Measurements from ENCODE around the gene ATP23.

Gene ATP23

DNA sequence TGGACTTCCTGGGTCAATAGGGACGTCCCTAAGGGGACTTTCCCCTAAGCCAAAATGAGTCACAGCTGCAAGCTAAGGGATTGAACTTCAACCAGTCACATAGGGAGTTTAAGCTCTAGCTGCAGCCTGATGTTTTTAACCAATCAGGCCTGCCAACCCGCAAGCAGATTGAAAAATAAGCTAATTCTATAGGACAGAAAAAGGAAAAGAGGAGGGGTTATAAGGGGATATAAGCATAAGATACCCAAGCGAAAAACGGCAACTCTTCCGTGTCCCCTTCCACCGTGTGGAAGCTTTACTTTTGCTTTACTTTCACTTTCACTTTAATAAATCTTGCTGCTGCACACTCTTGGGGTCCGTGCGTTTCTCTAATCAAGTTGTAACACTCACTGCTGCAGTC lies 24.4 kb downstream of the ATP23 start:
- in situ Hi-C loops (cut with MboI; ENCODE audit: low sequenced_read_pairs) = no loop called here

DNA sequence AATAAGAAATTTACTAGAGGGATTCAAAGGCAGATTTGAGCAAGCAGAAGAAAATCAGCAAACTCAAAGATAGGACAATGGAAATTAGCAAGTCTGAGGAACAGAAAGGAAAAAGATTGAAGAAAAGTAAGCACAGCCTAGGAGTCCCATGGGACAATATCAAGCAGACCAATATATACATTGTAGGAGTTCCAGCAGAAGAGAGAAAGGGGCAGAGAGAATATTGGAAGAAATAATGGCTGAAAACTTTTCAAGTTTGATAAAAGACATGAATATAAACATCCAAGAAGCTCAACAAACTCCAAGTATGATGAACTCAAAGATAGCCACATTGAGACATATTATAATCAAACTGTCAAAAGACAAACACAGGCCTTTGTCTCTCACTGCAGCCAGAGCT lies 25.2 kb downstream of the ATP23 start:
- in situ Hi-C loops (cut with MboI; ENCODE audit: low sequenced_read_pairs) = no loop called here

DNA sequence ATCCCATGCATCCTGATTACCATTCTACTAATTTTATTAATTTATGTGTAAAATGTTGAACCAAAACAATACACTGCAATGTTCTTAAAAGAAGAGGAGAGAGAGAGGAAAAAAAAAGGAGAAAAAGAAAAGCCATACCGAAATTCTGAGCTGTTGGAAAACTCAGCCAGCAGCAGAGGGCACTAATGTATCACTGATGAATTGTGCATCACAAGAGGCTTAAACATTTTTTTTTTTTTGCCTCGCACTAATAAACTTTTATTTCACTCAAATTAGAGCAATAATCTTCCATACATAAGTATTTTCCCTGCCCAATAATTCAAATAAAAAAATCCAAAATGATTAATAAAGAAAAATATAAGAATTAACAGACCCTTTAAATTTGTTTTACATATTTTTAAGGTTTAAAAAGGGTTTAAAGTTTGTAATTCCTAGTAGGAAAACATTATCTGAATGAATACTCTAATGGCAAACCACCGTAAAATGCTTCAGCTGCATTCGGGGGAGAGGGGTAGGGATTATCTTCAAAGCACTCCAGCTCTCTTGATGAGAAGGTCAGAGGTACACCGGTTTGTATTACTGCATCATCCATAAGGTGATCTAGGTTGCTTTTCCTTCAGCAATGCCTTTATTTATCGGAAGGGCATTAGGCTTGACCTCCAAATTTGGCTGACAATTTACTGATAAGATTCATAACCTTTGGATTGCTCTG lies 41.9 kb downstream of the ATP23 start:
- in situ Hi-C loops (cut with MboI; ENCODE audit: low sequenced_read_pairs) = no loop called here

DNA sequence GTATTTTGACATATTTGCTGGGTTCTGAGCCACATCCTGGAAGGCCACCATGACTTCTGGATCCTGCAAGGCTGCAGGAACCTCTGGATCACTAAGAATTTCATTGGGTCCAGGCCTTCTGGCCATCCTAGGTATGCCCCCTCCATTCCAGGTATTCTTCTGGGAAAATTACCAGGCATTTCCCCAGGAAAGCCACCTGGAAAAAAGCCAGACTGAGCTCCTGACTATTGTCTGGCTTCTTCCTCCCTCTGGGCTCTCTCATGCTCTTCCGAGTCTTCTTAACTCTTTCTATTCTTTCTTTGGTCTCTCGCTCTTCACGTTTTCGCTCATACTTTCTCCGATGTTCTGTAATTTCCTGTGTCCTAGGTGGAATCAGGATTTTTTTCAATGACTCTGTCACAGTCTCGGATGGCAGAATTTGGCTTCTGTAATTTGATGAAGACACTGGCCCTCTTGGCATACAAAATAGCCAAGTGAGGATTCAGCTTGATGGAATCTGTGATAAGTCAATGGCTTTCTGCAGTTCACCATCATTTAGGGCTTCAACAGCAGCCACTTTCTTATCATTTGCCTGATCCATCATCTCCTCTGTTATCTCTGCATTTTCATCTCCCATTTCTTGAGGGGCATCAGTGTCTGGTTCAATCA lies 42.6 kb downstream of the ATP23 start:
- in situ Hi-C loops (cut with MboI; ENCODE audit: low sequenced_read_pairs) = no loop called here

DNA sequence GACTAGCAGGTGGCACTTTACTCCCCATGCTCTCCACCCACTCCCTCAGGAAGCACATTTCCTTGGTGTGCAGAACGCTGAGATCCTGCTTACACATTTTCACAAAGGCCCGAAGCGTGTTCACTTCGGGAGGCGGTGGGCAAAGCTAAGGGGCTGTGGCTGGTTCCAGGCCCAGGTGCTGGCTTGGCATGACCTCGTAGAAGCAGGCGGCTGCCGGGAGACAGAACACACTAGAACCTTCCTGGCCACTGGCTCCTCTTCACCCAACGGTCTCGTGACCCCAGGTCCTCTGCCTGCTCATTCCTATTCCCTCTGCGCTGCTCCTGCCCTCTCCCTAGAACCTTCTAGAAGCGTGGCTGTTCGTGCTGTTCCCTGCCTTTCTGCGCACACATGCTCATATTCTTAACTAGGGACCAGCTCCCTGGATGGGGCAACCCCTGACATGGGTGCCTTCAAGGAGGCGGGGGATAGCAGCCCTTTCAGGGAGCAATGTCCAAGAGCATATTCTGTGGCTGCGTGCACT lies 43.3 kb downstream of the ATP23 start:
- in situ Hi-C loops (cut with MboI; ENCODE audit: low sequenced_read_pairs) = no loop called here

DNA sequence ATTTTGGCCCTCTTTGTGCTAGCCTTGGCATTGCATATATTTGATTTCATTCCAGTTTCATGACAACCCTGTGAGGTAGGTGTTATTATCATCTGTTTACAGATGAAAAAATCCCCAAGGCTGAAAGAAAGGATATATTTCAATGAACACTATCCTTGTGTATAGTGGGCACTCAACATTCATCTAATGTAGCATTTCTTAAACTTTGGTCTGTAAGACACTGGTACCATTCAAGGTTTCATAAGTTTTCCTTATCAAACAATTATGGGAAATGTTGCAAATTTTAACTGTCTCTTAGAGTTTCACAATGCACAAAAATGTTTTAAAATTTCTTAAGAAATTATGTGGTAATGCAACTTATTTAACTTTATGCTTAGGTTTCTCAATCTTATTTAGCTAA lies 44.3 kb downstream of the ATP23 start:
- in situ Hi-C loops (cut with MboI; ENCODE audit: low sequenced_read_pairs) = no loop called here

DNA sequence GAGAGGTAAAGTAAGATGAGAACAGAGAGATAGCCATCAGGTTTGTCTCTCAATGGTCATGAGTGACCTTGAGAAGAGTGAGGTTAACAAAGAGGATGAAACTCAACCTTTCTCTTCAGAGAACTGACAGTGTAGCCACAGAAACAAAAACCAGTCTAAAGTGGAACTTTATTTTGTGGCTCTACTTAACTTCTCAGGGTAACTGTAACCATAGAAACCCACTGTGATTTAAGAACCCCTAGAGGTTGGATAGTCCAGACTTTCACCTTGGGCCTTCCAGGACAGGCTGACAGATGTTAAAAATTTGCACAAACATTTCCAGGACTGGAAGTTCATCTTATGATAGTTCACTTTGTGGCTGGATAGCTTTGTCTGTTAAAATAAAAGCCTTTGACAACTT lies 48.5 kb downstream of the ATP23 start:
- in situ Hi-C loops (cut with MboI; ENCODE audit: low sequenced_read_pairs) = no loop called here

DNA sequence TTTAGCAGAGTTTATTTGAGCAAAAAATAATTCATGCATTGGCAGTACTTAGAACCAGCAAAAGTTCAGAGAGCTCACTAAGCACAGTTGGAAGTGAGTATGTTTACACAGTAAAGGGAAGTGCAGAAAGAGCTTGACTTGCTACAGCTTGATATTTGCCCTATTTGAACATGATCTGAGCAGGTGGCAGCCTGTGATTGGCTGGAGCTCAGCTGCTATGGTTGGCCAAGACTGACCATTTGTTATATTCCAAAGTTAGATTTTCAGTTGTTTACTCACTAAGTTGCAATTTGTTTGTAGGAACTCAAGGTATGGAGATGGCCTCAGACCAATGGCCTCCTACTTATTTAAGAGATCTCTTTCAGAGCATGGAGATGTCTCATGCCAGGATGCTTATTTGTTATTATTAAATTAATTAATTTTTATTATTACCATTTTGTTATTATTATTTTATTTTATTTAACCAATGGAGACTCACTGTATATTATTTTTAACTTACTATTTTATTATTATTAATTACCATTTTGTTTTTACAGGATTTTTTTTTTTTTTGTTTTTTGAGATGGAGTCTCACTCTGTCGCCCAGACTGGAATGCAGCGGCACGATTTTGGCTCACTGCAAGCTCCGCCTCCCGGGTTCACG lies 49.0 kb downstream of the ATP23 start:
- in situ Hi-C loops (cut with MboI; ENCODE audit: low sequenced_read_pairs) = no loop called here

DNA sequence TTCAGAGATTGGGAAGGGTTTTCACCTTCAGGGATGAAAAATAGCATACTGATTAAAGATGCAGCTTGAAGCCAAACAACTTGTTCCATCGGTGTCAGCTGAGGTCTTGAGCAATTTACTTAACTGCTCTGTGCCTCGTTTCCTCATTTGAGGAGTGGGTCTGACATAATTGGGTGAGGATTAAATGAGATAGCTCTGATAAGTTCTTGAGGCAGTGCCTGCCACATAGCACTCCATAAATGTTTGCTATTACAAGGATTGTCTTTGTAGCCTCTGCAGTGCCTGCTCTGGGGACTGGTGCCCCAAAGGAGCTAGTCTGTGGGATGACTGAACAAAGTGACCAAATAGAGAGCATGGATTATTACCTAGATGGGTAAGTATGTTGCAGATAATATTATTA lies 50.6 kb downstream of the ATP23 start:
- in situ Hi-C loops (cut with MboI; ENCODE audit: low sequenced_read_pairs) = no loop called here

DNA sequence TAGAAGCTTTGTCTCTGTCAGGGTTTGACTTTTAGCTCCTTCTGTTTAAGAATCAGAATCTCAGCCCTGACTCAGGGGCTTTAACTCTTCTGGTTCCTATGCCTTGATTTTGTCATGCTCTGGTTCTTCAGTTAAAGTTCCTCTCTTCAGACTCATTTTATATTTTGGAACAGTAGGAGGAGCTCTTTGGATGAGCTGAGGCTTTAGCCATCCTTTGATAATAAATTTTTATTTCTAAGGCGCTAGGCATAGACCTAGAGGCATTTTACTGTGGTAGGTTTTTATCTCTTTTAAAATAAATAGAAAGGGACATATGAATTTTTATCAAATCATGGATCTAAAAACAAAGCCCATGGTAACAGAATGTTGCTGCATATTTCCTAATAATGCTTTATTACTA lies 51.7 kb downstream of the ATP23 start:
- in situ Hi-C loops (cut with MboI; ENCODE audit: low sequenced_read_pairs) = no loop called here

DNA sequence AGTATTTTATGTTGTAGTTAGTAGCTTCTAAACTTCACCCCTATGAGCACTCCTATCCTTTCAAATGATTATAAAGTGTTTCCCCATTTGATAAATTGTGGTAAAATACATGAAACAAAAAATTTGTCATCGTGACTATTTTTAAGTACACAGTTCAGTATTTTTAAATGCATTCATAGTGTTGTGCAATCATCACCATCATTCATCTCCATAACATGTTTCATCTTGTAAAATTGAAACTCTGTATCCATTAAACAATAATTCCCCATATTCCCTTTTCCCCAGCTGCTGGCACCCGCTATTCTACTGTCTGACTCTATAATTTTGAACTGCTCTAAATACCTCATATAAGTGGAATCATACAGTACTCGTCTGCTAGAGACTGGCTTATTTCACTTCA lies 52.5 kb downstream of the ATP23 start:
- in situ Hi-C loops (cut with MboI; ENCODE audit: low sequenced_read_pairs) = no loop called here

DNA sequence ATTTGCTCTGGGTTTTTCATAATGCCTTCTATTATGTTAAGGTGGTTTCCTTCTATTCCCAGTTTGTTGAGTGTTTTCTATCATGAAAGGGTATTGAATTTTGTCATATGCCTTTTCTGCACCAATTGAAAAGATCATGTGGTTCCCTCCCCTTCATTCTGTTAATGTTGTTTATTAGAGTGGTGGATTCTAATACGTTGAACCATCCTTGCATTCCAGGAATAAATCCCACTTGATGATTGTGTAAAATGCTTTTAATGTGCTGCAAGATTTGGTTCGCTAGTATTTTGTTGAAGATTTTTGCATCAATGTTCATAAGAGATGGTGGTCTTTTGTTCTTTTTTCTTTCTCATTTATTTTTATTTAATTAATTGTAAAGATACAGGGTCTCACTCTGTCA lies 55.2 kb downstream of the ATP23 start:
- in situ Hi-C loops (cut with MboI; ENCODE audit: low sequenced_read_pairs) = no loop called here

DNA sequence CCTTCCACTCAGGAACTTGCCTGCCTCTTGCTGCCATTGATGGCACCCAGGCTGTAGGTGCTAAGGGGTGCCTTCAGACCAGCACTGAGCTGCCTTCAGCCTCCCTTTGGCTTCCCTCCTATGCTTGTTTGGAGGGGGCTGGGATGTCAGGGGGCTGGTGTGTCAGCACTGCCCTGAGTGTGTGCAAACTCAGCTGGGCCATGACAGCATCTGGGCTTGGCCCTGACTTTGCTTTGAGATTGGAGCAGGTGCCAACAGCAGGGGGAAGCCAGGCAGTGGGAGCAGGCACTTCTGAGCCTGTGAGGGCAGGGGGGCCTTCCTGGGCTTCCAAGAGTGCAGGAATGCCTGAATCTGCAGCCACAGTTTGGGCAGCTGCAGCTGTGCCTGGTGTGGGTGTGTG lies 56.9 kb downstream of the ATP23 start:
- in situ Hi-C loops (cut with MboI; ENCODE audit: low sequenced_read_pairs) = no loop called here

DNA sequence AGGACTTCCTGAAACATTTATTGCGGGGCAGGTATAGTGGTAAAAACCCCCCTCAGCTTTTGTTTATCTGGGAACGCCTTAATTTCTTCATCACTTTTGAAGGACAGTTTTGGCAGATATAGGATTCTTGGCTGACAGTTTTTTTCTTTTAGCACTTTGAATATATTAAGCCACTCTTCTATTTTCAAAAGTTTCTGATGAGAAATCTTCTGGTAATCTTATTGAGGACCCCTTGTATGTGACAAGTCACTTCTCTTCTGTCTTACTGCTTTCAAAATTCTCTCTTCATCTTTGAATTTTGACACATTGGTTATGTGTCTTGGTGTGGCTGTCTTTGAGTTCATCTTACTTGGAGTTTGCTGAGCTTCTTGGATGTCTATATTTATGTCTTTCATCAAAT lies 59.1 kb downstream of the ATP23 start:
- in situ Hi-C loops (cut with MboI; ENCODE audit: low sequenced_read_pairs) = no loop called here

DNA sequence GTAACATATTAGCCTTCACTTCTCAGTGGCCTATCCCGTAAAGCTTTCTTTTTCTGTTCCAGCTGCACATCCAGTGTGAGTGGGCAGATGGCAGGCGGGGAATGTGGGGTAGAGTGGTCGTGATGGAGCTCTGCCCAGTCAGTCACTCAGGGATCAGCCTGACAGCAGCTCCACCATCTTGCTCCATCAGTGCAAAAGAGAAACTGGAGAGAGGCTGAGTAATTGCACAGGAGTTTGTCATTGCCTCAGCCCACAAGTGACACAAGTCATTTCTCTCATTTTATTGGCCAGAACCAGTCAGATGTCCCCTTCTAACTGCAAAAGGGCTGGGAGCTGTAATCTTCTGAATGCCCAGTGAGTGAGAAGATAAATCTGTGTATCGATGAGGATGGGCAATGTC lies 66.5 kb downstream of the ATP23 start:
- in situ Hi-C loops (cut with MboI; ENCODE audit: low sequenced_read_pairs) = no loop called here

DNA sequence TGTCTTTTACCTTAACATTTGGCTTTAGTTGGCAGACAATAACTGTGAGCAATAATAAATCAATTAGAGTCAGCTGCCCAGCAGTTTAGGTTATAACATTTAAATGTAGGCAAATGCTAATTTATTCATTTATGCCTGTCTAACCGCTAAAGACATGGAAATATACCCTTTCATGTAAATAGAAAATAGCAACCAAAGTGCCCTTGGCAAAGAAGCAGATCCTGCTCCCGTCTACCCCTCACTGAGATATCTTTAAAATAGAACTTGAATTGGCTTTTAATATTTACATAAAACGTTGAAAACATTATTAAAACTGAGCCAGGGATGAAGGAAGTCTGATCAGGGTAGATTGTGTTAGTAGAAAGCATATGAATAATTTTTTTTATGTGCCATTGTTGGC lies 67.3 kb downstream of the ATP23 start:
- in situ Hi-C loops (cut with MboI; ENCODE audit: low sequenced_read_pairs) = no loop called here
